Muscle layer of colon (tissue), 2 donors: Measurements from ENCODE around the gene CNTN4.

Experiments used
- H3K27ac ChIP-seq: one replicate; pipeline ENCODE4 v1.7.0; 2013; ENCODE audit warnings: low read depth, mild to moderate bottlenecking, low read length, moderate library complexity
- H3K27me3 ChIP-seq, 2 donors: one replicate each; pipeline ENCODE4 v1.7.0; 2013; ENCODE audit warnings: low read length in 2 of 2, mild to moderate bottlenecking in 2 of 2; ENCODE audit not compliant: insufficient read depth in 2 of 2, control insufficient read depth in 1 of 2
- H3K36me3 ChIP-seq: one replicate; pipeline ENCODE4 v1.7.0; 2013; ENCODE audit warnings: mild to moderate bottlenecking, low read length; ENCODE audit not compliant: insufficient read depth
- H3K4me1 ChIP-seq: one replicate; pipeline ENCODE4 v1.7.0; 2013; ENCODE audit warnings: mild to moderate bottlenecking, low read length; ENCODE audit not compliant: insufficient read depth
- H3K4me3 ChIP-seq, 2 donors: one replicate each; pipeline ENCODE4 v1.7.0; 2013; ENCODE audit warnings: low read length in 2 of 2, low read depth in 1 of 2, mild to moderate bottlenecking in 1 of 2, moderate library complexity in 1 of 2
- H3K9ac ChIP-seq: one replicate; pipeline ENCODE4 v1.7.0; 2013; ENCODE audit warnings: low read length
- H3K9me3 ChIP-seq: one replicate; pipeline ENCODE4 v1.7.0; 2013; ENCODE audit warnings: mild to moderate bottlenecking, low read length
- donor health status: abdominal sarcoma.
- donor health status: Adenocarcinoma of cecum.

The CNTN4 gene

DNA sequence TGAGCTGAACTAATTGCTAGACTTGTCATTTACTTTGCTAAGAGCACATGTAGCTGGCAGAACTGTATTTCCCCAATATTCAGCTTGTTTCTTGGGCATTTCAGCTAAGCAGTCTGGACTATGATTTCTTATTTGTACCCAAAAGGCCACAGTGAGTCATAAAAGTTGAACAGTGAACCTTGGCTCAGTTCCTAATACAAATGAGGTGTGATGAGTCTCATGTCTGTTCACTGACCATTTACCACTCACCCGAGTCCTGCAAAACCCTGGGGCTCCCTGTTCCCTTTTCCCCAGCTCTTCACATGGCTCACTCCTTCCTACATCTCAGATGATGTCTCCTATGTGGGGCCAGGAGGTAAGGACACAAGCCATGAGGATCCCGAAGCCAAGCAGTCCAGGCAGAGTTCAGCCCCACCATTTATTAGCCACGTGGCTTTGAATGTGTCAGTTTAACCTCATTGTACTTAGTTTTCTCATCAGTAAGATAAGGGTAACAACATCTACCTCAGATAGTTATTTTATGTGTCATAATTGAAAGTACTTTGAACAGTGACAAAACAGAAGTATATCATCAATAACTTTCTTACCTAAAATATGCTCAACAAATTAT is 772.2 kb downstream of the CNTN4 start:
- no peaks in the 10 kb centered on the region for H3K27me3 ChIP-seq

DNA sequence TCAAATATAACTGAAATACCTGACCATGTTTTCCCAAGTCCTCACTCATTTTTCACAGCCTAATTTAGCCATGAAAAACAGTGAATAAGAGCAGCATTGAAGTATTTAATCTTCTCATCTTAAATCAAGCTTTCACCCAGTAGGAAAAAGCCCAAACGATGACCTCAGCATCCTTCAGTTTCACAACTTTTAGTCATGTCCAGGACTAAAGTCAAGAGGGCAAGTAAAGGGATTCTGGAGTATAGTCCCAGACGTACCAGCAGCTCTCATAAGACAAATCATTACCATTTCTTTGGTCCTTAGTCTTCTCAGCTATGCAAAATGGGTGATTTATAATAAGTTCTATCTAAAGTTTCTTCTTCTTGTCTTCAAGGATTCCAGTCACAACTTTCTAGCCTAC is 774.2 kb downstream of the CNTN4 start:
- Histone ChIP-seq H3K27me3 (no peaks in the 10 kb centered on the region), H3K4me1 (no peaks in the 10 kb centered on the region), H3K9ac (no peak overlapping the region), H3K36me3 (no peaks in the 10 kb centered on the region), H3K27ac (no peak overlapping the region), H3K9me3 (no peaks in the 10 kb centered on the region), H3K4me3 (no peak overlapping the region)

More for the DNA sequence above, 772.2 kb downstream of the CNTN4 start:
- Histone ChIP-seq H3K4me1 (no peaks in the 10 kb centered on the region), H3K9me3 (no peaks in the 10 kb centered on the region), H3K4me3 (no peak overlapping the region), H3K9ac (no peak overlapping the region), H3K36me3 (no peaks in the 10 kb centered on the region), H3K27ac (no peak overlapping the region)

DNA sequence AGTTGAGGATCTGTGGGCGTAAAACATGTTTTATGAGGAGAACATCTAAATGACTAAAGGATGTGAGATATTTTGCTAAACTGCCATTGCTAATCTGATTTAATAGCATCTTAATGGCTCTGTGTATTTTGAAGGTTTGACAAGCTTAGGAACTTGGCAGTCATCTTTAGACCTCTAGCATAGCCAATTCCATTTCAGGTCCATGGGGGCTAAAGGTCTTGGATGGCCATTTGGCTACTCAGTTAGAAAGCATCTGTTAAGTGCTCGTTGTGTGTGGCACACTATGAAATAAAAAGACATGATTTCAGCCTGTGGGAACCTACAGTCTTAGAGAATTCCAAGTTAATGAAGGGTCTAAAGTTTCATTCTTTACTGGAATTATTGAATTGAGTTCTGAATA is 775.3 kb downstream of the CNTN4 start:
- H3K36me3 ChIP-seq = no peaks in the 10 kb centered on the region
- H3K27me3 ChIP-seq = no peaks in the 10 kb centered on the region
- no peak overlapping the region for H3K4me3 ChIP-seq
- H3K27ac ChIP-seq = no peak overlapping the region
- no peaks in the 10 kb centered on the region for H3K4me1 ChIP-seq
- no peaks in the 10 kb centered on the region for H3K9me3 ChIP-seq
- no peak overlapping the region for H3K9ac ChIP-seq

DNA sequence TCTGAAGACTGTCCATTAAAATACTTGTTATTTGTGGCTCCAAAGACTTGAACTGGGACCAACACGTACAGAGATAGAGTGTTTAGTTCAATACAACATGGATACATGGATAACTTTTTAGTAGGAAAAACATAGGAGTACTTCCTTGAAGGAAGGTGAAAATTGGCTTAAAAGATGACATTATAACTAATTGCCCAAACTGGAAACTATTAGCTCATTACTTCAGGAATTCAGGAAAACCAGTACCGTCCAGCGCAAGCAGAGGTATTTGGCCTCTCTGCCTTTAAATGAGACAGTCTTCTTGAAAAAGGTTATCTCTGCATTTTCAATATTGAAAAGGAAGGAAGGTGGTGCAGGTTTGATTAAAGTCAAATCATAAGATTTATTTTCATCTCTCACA is 777.0 kb downstream of the CNTN4 start:
- no peaks in the 10 kb centered on the region for H3K27me3 ChIP-seq
- H3K4me1 ChIP-seq = no peaks in the 10 kb centered on the region
- H3K9me3 ChIP-seq = no peaks in the 10 kb centered on the region
- no peak overlapping the region for H3K4me3 ChIP-seq
- no peak overlapping the region for H3K9ac ChIP-seq
- H3K36me3 ChIP-seq = no peaks in the 10 kb centered on the region
- no peak overlapping the region for H3K27ac ChIP-seq

DNA sequence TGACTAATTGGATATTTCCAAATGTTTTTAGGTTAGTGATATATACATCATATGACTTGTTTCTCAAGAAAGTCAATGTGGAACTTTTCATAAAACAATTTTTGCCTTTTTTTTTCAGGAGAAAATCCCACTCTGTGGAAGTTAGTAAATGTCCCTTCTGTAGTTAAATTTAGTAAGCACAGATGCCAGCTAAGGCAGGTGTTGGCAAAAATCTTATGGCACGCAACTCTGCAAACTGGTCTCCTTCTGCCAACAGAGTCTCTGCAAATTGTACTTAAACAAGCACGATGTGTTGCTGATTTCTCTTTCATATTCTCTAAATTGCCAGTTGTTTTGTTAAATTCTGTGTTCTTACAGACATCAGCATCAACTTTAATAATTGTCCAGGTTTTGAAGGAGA is 777.7 kb downstream of the CNTN4 start:
- no peak overlapping the region for H3K27ac ChIP-seq
- no peaks in the 10 kb centered on the region for H3K9me3 ChIP-seq
- H3K9ac ChIP-seq = no peak overlapping the region
- no peak overlapping the region for H3K4me3 ChIP-seq
- H3K27me3 ChIP-seq = no peaks in the 10 kb centered on the region
- no peaks in the 10 kb centered on the region for H3K36me3 ChIP-seq
- H3K4me1 ChIP-seq = no peaks in the 10 kb centered on the region

DNA sequence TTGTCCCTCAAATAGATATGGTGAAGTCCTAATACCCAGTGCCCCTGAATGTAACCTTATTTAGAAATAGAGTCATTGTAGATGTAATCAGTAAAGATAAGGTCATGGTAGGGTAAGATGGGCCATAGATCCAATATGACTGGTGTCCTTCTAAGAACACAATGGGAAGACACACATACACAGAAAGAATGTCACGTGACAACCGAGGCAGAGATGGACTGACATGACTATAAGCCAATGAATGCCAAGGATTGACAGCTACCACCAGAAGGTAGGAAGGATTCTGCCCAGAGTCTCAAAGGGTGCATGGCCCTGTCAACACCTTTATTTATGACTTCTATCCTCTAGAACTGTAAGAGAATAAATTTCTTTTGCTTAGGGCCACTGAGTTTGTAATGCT is 780.4 kb downstream of the CNTN4 start:
- Histone ChIP-seq H3K9me3 (no peaks in the 10 kb centered on the region), H3K4me3 (no peak overlapping the region), H3K27me3 (no peaks in the 10 kb centered on the region), H3K4me1 (no peaks in the 10 kb centered on the region), H3K36me3 (no peaks in the 10 kb centered on the region), H3K9ac (no peak overlapping the region), H3K27ac (no peak overlapping the region)

DNA sequence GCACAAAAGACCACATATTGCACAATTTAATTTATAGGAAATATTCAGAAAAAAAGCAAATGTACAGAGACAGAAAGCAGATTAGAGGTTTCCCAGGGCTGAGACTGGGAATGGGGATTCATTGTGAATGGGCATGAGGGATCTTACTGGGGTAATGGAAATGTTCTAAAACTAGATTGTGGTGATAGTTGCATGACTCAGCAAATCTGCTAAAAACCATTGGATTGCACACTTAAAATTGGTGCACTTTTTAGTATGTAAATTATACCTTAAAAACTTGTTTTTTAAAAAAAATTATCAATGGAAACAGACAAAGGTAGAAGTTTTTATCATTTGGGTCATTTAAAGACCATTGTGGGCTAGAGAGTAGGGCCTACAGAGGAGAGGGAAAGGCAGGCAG is 780.9 kb downstream of the CNTN4 start:
- H3K9ac ChIP-seq = no peak overlapping the region
- no peak overlapping the region for H3K4me3 ChIP-seq
- H3K27me3 ChIP-seq = no peaks in the 10 kb centered on the region
- no peaks in the 10 kb centered on the region for H3K9me3 ChIP-seq
- no peak overlapping the region for H3K27ac ChIP-seq
- no peaks in the 10 kb centered on the region for H3K4me1 ChIP-seq
- H3K36me3 ChIP-seq = no peaks in the 10 kb centered on the region

DNA sequence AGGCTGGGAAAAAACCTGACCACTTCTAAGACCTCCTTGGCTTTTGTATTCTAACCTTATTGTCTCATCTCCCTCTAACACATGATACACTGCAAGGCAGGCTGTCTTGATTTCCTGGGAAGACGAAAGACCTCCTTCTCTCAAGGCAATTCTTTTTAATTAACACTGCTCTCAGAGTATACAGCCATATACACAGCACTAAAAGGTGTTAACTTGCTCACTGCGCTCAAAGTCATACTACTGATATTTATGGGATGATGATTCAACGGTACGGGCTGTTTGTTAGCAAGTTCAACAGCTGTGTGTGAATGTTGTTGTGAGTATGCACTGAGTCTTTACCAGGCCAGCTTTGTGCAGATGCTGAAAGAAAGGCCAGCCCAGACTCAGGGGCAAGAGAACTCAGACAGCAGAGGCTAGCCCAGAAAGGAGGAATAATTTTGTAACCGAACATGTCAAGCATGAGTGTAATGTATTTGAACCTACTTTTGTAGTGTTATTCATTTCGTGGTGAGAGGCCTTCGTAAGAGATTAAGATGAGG is 781.6 kb downstream of the CNTN4 start:
- H3K4me1 ChIP-seq = no peaks in the 10 kb centered on the region
- no peaks in the 10 kb centered on the region for H3K9me3 ChIP-seq
- H3K27me3 ChIP-seq = no peaks in the 10 kb centered on the region
- H3K9ac ChIP-seq = no peak overlapping the region
- no peak overlapping the region for H3K4me3 ChIP-seq
- H3K27ac ChIP-seq = no peak overlapping the region
- no peaks in the 10 kb centered on the region for H3K36me3 ChIP-seq

DNA sequence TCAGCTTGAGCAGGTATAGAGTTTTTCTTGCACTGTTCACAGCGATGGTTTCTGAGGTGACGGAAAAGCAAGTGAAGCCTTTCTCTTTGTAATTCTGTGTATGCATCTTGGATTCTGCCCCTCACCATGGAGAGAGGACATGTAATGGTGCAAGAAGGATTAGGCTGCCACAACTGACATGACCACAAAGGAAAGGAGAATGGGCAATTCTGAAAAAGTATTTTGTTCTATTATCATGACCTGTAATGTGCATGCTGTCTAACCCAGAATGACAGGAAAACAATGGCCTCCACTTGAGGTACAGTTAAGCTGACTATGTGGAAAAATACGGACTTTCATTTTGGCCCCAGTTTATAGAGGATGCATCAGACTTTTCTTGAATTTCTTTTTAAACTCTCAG is 784.6 kb downstream of the CNTN4 start:
- H3K4me1 ChIP-seq = no peaks in the 10 kb centered on the region
- H3K36me3 ChIP-seq = no peaks in the 10 kb centered on the region
- no peak overlapping the region for H3K4me3 ChIP-seq
- H3K27me3 ChIP-seq = no peaks in the 10 kb centered on the region
- H3K9me3 ChIP-seq = no peaks in the 10 kb centered on the region
- no peak overlapping the region for H3K9ac ChIP-seq
- no peak overlapping the region for H3K27ac ChIP-seq

DNA sequence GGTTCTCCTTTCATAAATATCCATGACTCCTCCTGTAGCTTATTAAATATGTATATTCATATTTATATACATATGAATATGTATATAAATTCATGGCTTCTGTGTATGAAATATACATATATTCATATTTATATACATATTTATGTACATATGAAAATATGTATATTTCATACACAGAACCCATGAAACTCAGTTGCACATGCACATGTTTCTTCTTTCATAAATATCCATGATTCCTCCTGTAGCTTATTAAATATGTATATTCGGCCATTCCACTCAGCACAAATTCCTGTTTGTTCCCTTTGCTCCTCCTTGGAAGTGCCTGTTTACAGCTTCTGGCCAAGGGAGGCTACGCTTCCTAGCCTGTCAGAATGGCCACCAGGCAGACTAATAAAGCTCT is 789.9 kb downstream of the CNTN4 start:
- H3K27me3 ChIP-seq = no peaks in the 10 kb centered on the region
- no peaks in the 10 kb centered on the region for H3K9me3 ChIP-seq
- no peaks in the 10 kb centered on the region for H3K4me1 ChIP-seq
- no peaks in the 10 kb centered on the region for H3K36me3 ChIP-seq
- H3K9ac ChIP-seq = no peak overlapping the region
- no peak overlapping the region for H3K27ac ChIP-seq
- no peak overlapping the region for H3K4me3 ChIP-seq

DNA sequence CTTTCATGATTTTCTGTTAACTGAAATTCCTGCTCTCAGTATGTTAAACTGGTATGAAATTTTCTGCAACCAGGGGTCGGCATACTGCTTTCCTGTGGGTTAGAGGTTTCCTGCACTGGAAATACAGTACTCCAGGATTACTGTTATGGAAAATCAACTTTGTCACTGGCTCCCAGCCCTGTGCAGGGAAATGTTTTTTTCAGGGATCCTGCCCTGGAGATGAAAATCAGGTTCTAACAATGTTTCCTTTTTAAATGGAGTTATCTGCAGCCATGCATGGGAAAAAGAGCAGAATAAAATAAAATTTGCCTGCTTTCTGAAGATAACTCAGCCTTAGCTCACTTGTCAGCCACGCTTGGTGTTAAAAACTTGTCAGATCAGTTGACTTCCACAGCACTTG is 791.1 kb downstream of the CNTN4 start:
- Histone ChIP-seq H3K4me1 (no peaks in the 10 kb centered on the region), H3K36me3 (no peaks in the 10 kb centered on the region), H3K4me3 (no peak overlapping the region), H3K27me3 (no peaks in the 10 kb centered on the region), H3K9me3 (no peaks in the 10 kb centered on the region), H3K9ac (no peak overlapping the region), H3K27ac (no peak overlapping the region)

DNA sequence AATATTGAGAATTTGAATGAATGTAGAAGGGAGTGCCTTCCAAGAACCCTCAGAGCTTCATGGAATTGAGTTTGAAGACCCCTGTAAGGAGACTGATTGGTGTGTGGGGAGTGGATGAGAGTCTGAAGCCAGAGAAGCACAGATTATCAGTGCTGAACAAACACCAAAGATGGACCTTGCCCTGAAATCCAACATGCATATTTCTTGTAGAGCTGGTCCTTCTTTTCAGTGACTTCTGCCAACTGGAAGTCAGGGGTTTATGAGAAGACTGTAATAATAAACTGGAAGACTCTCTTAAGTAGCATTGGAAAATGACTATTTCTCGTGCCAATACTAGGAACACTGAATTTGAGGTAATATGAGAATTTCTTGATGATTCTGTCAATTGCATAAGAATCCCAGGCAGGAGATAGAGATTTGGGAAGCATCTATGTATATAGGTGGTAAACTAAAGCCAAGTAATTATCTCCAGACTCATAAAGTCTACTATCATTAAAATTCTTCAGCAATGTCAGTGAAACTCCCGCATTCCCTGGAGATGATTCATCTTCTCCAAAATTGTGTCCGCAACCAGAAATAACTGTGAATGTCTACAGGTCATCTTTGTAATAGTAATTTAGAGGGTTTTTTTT is 797.8 kb downstream of the CNTN4 start:
- H3K4me1 ChIP-seq = no peaks in the 10 kb centered on the region
- no peak overlapping the region for H3K27ac ChIP-seq

More for the DNA sequence above, 797.8 kb downstream of the CNTN4 start:
- Histone ChIP-seq H3K9me3 (no peaks in the 10 kb centered on the region), H3K36me3 (no peaks in the 10 kb centered on the region), H3K9ac (no peak overlapping the region), H3K27me3 (no peaks in the 10 kb centered on the region), H3K4me3 (no peak overlapping the region)
